ENCODE results near the gene EVA1B.

GRCh38 chr1:36276688-36277087 is 46.8 kb downstream of the EVA1B start:
- no peak for TF ChIP-seq CTCF (optimal IDR thresholded peaks at IDR 0.05 in 1 of 3, IDR thresholded peaks at IDR 0.05 in 1 of 3, conservative IDR thresholded peaks at IDR 0.05 in 1 of 3; ENCODE audit: extremely low read depth in 1 of 3, insufficient read depth in 2 of 3, low read length in 3 of 3)
- no peak for TF ChIP-seq EZH2 (IDR thresholded peaks at IDR 0.05; ENCODE audit: low read length)
